ENCODE measurements around the gene LRBA. TPM values are rescaled to one million over a fixed set of nuclear protein-coding genes. Genes with fewer than 3 reads are reported as not detected.

Gene LRBA
- total RNA-seq, 3 donors from 2014 or later = 26.9 to 138 (median 93.7) TPM

- Histone ChIP-seq H3K36me3 (no peaks in the 10 kb centered on the region), H3K4me1 (no peaks in the 10 kb centered on the region), H3K4me3 (no peak overlapping the region), H3K27me3 (no peaks in the 10 kb centered on the region), H3K27ac (no peak overlapping the region), H3K9me3 (peaks cover under 1% of the 10 kb centered on the region in 2 donors)
- no peak for DNase-seq (ENCODE audit: low spot score in 2 of 2)
- intact Hi-C loops (cut with DNase I; ENCODE audit: low total_unique reads) = no loop called here
- no peak for TF ChIP-seq CTCF (IDR thresholded peaks at IDR 0.05)
- TF ChIP-seq POLR2A (IDR thresholded peaks at IDR 0.05) = no peak
- no peak for TF ChIP-seq POLR2AphosphoS5 (IDR thresholded peaks at IDR 0.05)
Measured at GRCh38 chr4:150952167-150952845, 62.8 kb downstream of the LRBA start.

GRCh38 chr4:150950657-150951288 lies 64.3 kb downstream of the LRBA start:
- TF ChIP-seq POLR2A (IDR thresholded peaks at IDR 0.05) (no peak), CTCF (IDR thresholded peaks at IDR 0.05) (no peak), POLR2AphosphoS5 (IDR thresholded peaks at IDR 0.05) (no peak)
- no peaks in the 10 kb centered on the region for H3K4me1 ChIP-seq
- H3K9me3 ChIP-seq = no peaks in the 10 kb centered on the region
- H3K4me3 ChIP-seq = no peak overlapping the region
- no peak overlapping the region for H3K27ac ChIP-seq
- H3K27me3 ChIP-seq = no peaks in the 10 kb centered on the region
- intact Hi-C loops (cut with DNase I; ENCODE audit: low total_unique reads) = no loop called here
- no peak for DNase-seq (ENCODE audit: low spot score in 2 of 2)
- no peaks in the 10 kb centered on the region for H3K36me3 ChIP-seq

- no peaks in the 10 kb centered on the region for H3K27me3 ChIP-seq
- no peaks in the 10 kb centered on the region for H3K9me3 ChIP-seq
- H3K36me3 ChIP-seq = no peaks in the 10 kb centered on the region
- no peak overlapping the region for H3K4me3 ChIP-seq
- intact Hi-C loops (cut with DNase I; ENCODE audit: low total_unique reads) = no loop called here
- H3K4me1 ChIP-seq = no peaks in the 10 kb centered on the region
- no peak for DNase-seq (ENCODE audit: low spot score in 2 of 2)
- no peak overlapping the region for H3K27ac ChIP-seq
- TF ChIP-seq POLR2AphosphoS5 (IDR thresholded peaks at IDR 0.05) = no peak
- no peak for TF ChIP-seq CTCF (IDR thresholded peaks at IDR 0.05)
- TF ChIP-seq POLR2A (IDR thresholded peaks at IDR 0.05) = no peak
Measured at GRCh38 chr4:150949943-150950342, 65.1 kb downstream of the LRBA start.

- no peak for TF ChIP-seq CTCF (IDR thresholded peaks at IDR 0.05)
- TF ChIP-seq POLR2A (IDR thresholded peaks at IDR 0.05) = no peak
- TF ChIP-seq POLR2AphosphoS5 (IDR thresholded peaks at IDR 0.05) = no peak
- DNase-seq (ENCODE audit: low spot score in 2 of 2) = no peak
- H3K36me3 ChIP-seq = no peaks in the 10 kb centered on the region
- no peak overlapping the region for H3K27ac ChIP-seq
- intact Hi-C loops (cut with DNase I; ENCODE audit: low total_unique reads) = no loop called here
- H3K27me3 ChIP-seq = no peaks in the 10 kb centered on the region
- no peaks in the 10 kb centered on the region for H3K9me3 ChIP-seq
- H3K4me3 ChIP-seq = no peak overlapping the region
- H3K4me1 ChIP-seq = no peaks in the 10 kb centered on the region
Measured at GRCh38 chr4:150949342-150949741, 65.7 kb downstream of the LRBA start.

- Histone ChIP-seq H3K27ac (no peak overlapping the region), H3K36me3 (no peaks in the 10 kb centered on the region), H3K4me3 (no peak overlapping the region), H3K4me1 (no peaks in the 10 kb centered on the region), H3K27me3 (no peaks in the 10 kb centered on the region), H3K9me3 (no peaks in the 10 kb centered on the region)
- DNase-seq (ENCODE audit: low spot score in 2 of 2) = no peak
- TF ChIP-seq POLR2A (IDR thresholded peaks at IDR 0.05) (no peak), POLR2AphosphoS5 (IDR thresholded peaks at IDR 0.05) (no peak), CTCF (IDR thresholded peaks at IDR 0.05) (no peak)
- intact Hi-C loops (cut with DNase I; ENCODE audit: low total_unique reads) = no loop called here
Measured at GRCh38 chr4:150948710-150949109, 66.4 kb downstream of the LRBA start.

All from breast epithelium (tissue), 4 donors.